OCI-LY3 (cell line): ENCODE results near the gene BICDL2.

Experiments
- H2AFZ ChIP-seq: fragments of 200-600, 300-600 bp; shearing (Covaris generic); 2 replicates; pipeline ENCODE4 v1.6.0; 2014; ENCODE audit warnings: antibody characterized with exemption, low read depth, low read length
- H3K27ac ChIP-seq: fragments of 200-600, 300-600 bp; sonication (generic); 2 replicates; pipeline ENCODE4 v1.5.1; 2014; ENCODE audit warnings: mild to moderate bottlenecking, low read length, moderate library complexity, mixed read lengths
- H3K27me3 ChIP-seq: fragments of 200-600, 300-600 bp; sonication (generic); 2 replicates; pipeline ENCODE4 v1.6.1; 2014; ENCODE audit warnings: low read depth, low read length, mixed read lengths
- H3K36me3 ChIP-seq: fragments of 200-600, 300-600 bp; sonication (generic); replicated peaks from 2 replicates; pipeline ENCODE3; 2014; ENCODE audit warnings: low read depth, low read length, mixed read lengths
- H3K4me1 ChIP-seq: fragments of 300-600, 200-600 bp; sonication (generic); 2 replicates; pipeline ENCODE4 v1.6.1; 2014; ENCODE audit warnings: low read length, mixed read lengths
- H3K4me2 ChIP-seq: fragments of 200-600, 300-600 bp; sonication (generic); 2 replicates; pipeline ENCODE4 v1.6.1; 2014; ENCODE audit warnings: low read length, mixed read lengths
- H3K4me3 ChIP-seq: fragments of 300-600, 200-600 bp; sonication (generic); 2 replicates; pipeline ENCODE4 v1.5.1; 2014; ENCODE audit warnings: antibody characterized with exemption, mild to moderate bottlenecking, low read length, moderate library complexity
- H3K79me2 ChIP-seq: fragments of 300-600, 200-600 bp; shearing (Covaris generic); 2 replicates; pipeline ENCODE4 v1.6.1; 2014; ENCODE audit warnings: mild to moderate bottlenecking, low read length, mixed read lengths
- H3K9ac ChIP-seq: fragments of 300-600, 200-600 bp; shearing (Covaris generic); 2 replicates; pipeline ENCODE4 v1.6.0; 2014; ENCODE audit warnings: mild to moderate bottlenecking, low read length, moderate library complexity
- H3K9me3 ChIP-seq: fragments of 200-600, 300-600 bp; shearing (Covaris generic); 2 replicates; pipeline ENCODE4 v1.6.1; 2014; ENCODE audit warnings: low read length, mixed read lengths; ENCODE audit not compliant: insufficient read depth
- H4K20me1 ChIP-seq: fragments of 200-600, 300-600 bp; sonication (generic); 2 replicates; pipeline ENCODE4 v1.6.1; 2016; ENCODE audit warnings: low read length, mixed read lengths; ENCODE audit not compliant: insufficient read depth
- EZH2phosphoT487 ChIP-seq: fragments of 200-600 bp; shearing (Covaris generic); IDR thresholded peaks from 2 replicates; pipeline ENCODE4 v1.6.1; 2018; ENCODE audit warnings: antibody characterized with exemption, mixed run types, low read depth
- TF ChIP-seq, protein P1 (sequence below): fragments of 200-600, 300-600 bp; sonication (generic); IDR thresholded peaks from 2 replicates; pipeline ENCODE4 v1.5.1; 2014; ENCODE audit warnings: antibody characterized with exemption, low read length, low read depth

Gene BICDL2

DNA sequence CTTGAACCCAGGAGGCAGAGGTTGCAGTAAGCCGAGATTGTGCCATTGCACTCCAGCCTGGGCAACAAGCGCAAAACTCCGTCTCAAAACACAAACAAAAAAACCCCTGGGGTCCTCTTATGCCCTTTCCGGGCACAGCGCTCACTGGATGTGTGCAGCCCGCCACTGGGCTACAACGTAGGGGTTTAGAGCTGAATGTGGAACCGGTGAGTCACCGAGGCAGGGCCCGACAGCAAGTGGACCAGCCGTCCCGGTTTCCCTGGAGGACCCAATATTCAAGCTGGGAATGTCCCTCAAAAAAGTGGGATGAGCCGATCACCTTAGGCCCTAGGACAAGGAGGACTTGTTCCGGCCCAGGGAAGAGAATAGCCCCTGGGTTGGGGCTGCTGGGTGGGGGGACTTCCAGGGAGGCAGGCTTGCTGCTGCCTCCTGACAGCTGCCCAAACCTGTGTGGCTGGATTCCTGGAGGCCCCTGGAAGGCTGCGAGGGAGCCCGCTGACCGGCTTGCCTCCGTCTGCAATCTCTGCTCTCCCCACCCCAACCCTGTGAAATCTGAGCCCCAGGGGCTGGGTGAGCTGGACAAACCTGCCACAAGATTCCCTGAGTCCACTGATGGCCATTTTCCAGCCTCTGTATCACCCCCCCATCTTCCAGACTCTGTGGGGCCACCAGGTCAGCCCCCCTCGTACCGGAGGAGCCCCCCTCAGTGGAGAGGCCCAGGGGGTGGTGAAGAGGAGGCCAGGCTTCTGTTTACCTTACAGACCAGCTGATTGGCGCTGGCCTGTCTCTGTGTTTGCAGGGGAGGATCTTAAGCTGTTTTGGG is 27.0 kb downstream of the BICDL2 start:
- H3K9ac ChIP-seq = no peak overlapping the region
- H3K27me3 ChIP-seq = peaks cover 39% of the 10 kb centered on the region

DNA sequence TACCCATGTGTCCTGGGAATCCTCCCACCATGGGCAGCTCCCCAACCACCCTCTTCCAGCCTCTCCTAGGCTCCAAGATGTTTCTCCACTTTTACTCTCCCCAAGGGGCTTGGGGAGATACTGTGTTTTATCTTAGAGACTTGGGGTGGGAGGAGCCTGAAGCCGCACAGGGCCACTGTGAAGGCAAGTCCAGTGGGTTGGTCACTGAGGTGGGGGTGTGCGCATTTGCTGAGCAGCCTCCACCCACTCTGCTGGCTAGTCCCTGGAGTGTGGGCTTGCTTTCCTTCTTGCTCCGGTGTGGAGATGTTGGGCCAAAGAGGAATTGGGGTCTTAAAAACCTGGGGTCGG is 28.1 kb downstream of the BICDL2 start:
- Histone ChIP-seq H3K36me3 (no peaks in the 10 kb centered on the region), H4K20me1 (no peaks in the 10 kb centered on the region), H3K9me3 (no peaks in the 10 kb centered on the region), H3K27me3 (peaks cover 39% of the 10 kb centered on the region), H3K4me2 (no peak overlapping the region), H3K27ac (no peak overlapping the region), H3K4me3 (no peak overlapping the region), H3K79me2 (no peaks in the 10 kb centered on the region), H3K4me1 (0 out of 2 replicates have a peak, but pooled peaks cover 3% of the 10 kb centered on the region), H3K9ac (no peak overlapping the region), H2AFZ (no peak overlapping the region)
- no peak for TF ChIP-seq EZH2phosphoT487
- TF ChIP-seq, protein P1, sequence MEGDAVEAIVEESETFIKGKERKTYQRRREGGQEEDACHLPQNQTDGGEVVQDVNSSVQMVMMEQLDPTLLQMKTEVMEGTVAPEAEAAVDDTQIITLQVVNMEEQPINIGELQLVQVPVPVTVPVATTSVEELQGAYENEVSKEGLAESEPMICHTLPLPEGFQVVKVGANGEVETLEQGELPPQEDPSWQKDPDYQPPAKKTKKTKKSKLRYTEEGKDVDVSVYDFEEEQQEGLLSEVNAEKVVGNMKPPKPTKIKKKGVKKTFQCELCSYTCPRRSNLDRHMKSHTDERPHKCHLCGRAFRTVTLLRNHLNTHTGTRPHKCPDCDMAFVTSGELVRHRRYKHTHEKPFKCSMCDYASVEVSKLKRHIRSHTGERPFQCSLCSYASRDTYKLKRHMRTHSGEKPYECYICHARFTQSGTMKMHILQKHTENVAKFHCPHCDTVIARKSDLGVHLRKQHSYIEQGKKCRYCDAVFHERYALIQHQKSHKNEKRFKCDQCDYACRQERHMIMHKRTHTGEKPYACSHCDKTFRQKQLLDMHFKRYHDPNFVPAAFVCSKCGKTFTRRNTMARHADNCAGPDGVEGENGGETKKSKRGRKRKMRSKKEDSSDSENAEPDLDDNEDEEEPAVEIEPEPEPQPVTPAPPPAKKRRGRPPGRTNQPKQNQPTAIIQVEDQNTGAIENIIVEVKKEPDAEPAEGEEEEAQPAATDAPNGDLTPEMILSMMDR = no peak

More for the DNA sequence above, 27.0 kb downstream of the BICDL2 start:
- Histone ChIP-seq H3K4me1 (0 out of 2 replicates have a peak, but pooled peaks cover 3% of the 10 kb centered on the region), H2AFZ (no peak overlapping the region), H3K79me2 (no peaks in the 10 kb centered on the region), H3K27ac (no peak overlapping the region), H3K4me3 (no peak overlapping the region), H3K4me2 (no peak overlapping the region), H4K20me1 (no peaks in the 10 kb centered on the region), H3K36me3 (no peaks in the 10 kb centered on the region), H3K9me3 (no peaks in the 10 kb centered on the region)
- no peak for TF ChIP-seq EZH2phosphoT487

DNA sequence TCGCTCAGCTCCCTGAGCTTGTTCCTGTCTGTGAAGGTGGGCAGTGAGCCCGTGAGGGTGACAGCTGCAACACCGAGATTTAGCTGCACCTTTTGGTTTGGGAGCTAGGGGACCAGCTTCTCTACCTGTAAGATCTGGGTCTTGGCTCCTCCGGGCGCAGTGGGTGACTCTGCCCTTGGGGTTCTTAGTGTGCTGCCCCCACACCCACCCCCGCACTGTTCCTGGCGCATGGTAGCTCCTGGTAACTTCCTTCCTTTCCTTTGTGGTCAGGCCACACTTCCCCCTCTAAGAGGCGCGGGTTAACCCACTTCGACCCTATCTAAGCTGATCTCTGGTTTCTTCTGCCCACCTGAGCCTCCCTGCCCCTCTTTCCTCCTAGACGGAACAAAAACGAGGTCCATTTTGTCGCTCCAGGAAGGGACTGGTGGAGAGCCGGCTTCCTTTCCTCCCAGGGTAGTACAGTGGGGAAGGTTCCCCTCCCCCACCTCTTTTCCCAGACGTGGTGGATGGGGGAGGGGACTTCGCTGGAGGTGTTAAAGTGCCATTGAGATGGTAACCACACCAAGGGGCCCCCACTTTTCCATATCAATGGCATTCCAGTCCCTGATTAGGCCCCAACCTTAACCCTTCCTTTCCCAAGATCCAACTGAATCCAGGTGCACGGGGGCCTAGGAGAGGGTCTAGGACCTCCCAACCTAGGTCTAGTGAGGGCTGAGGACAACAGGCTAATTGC is 28.6 kb downstream of the BICDL2 start:
- Histone ChIP-seq H3K79me2 (no peaks in the 10 kb centered on the region), H3K9me3 (no peaks in the 10 kb centered on the region), H3K4me3 (no peak overlapping the region), H3K4me1 (0 out of 2 replicates have a peak, but pooled peaks cover 3% of the 10 kb centered on the region), H3K9ac (no peak overlapping the region), H3K36me3 (no peaks in the 10 kb centered on the region), H4K20me1 (no peaks in the 10 kb centered on the region), H2AFZ (no peak overlapping the region), H3K27me3 (peaks cover 39% of the 10 kb centered on the region), H3K27ac (no peak overlapping the region), H3K4me2 (no peak overlapping the region)
- no peak for TF ChIP-seq EZH2phosphoT487
- TF ChIP-seq, protein P1 = no peak

DNA sequence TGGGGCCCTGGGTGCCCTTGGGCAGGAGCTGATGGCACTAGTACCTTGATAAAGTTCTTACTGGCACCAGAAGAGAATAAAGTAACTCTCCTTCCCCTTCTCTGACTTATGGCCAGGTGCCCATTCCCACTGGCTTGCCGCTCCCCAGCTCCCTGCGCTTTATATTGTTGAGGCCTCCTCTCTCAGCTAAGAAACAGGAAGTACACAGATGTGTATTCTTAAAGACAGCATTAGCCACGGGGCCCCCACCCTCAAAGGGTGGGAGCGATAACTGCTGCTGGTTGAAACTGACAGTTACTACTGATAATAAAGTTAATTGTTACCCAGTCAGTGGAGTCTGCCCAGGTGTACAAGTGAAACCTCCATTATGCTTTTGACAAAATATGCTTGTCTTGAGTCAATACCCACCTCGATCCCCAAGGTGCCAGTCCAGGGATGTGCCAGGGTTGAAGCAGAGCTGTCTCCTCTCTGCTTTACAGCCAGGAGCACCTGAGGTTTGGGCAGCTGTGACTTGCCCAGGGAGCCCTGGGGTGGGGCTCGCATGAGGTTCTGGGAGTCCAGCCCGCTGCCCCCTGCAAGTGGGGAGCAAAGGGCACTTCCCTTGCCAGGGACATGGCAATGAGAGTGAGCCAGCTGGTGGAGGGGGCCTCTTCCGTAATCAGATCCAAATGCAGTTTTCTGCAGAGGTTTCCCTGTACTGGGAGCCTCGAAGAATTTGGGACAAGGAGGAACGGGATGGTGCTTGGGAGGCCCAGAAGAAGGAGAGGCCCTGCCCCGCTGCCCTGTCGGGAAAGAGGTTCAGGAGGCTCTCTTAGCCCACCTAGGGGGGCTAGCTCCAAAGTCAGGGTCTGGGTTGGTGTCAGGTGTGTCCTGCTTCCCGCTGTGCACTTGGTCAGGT is 29.4 kb downstream of the BICDL2 start:
- H3K79me2 ChIP-seq = no peaks in the 10 kb centered on the region
- TF ChIP-seq EZH2phosphoT487 = no peak
- TF ChIP-seq, protein P1 = no peak
- no peak overlapping the region for H2AFZ ChIP-seq
- H3K27me3 ChIP-seq = peaks cover 39% of the 10 kb centered on the region
- H3K9me3 ChIP-seq = no peaks in the 10 kb centered on the region
- H4K20me1 ChIP-seq = no peaks in the 10 kb centered on the region
- H3K4me1 ChIP-seq = 0 out of 2 replicates have a peak, but pooled peaks cover 3% of the 10 kb centered on the region
- no peak overlapping the region for H3K27ac ChIP-seq
- no peak overlapping the region for H3K9ac ChIP-seq
- H3K4me2 ChIP-seq = no peak overlapping the region
- no peak overlapping the region for H3K4me3 ChIP-seq
- no peaks in the 10 kb centered on the region for H3K36me3 ChIP-seq
